HepG2 (cell line): ENCODE results near the gene TBC1D24. TPM values are rescaled to one million over a fixed set of nuclear protein-coding genes. Genes with fewer than 3 reads are reported as not detected.

Experiments
- AHR ChIP-seq: IDR thresholded peaks from 2 replicates; pipeline ENCODE4 v1.6.1; 2018; ENCODE audit warnings: missing genetic modification reagents, missing compliant biosample characterization
- DBP ChIP-seq: sonication (generic); formaldehyde crosslinking; IDR thresholded peaks from 2 replicates; pipeline ENCODE4 v1.4.0; 2020; ENCODE audit warnings: missing genetic modification reagents; ENCODE audit errors: not compliant biosample characterization
- ELF4 ChIP-seq: sonication (generic); formaldehyde crosslinking; IDR thresholded peaks from 2 replicates; pipeline ENCODE4 v1.5.0; 2020; ENCODE audit warnings: missing genetic modification reagents, mild to moderate bottlenecking, moderate library complexity, borderline replicate concordance
- FOSL1 ChIP-seq: sonication (generic); formaldehyde crosslinking; IDR thresholded peaks from 2 replicates; pipeline ENCODE4 v1.9.0; 2021; ENCODE audit warnings: missing genetic modification reagents, borderline replicate concordance
- JUNB ChIP-seq: sonication (generic); formaldehyde crosslinking; IDR thresholded peaks from 2 replicates; pipeline ENCODE4 v1.8.0; 2022; ENCODE audit warnings: missing genetic modification reagents, mild to moderate bottlenecking, borderline replicate concordance
- KLF9 ChIP-seq: IDR thresholded peaks from 2 replicates; pipeline ENCODE4 v1.6.1; 2016; ENCODE audit warnings: low read depth
- NFE2 ChIP-seq: sonication (generic); formaldehyde crosslinking; IDR thresholded peaks from 2 replicates; pipeline ENCODE4 v1.4.0; 2020; ENCODE audit warnings: missing genetic modification reagents
- POLR2A ChIP-seq, 2 experiments: IDR thresholded peaks; 2 replicates each; pipeline ENCODE4 v1.6.1; 2011; ENCODE audit warnings: low read depth in 2 of 2, low read length in 2 of 2, mild to moderate bottlenecking in 1 of 2, moderate library complexity in 1 of 2; ENCODE audit not compliant: insufficient read depth in 1 of 2
- SAP130 ChIP-seq: IDR thresholded peaks from 2 replicates; pipeline ENCODE4 v1.6.1; 2016; ENCODE audit warnings: low read depth
- SMC3 ChIP-seq: IDR thresholded peaks from 2 replicates; pipeline ENCODE4 v1.6.1; 2011; ENCODE audit warnings: low read length, improper control_type of control experiment
- ZBED4 ChIP-seq: sonication (generic); formaldehyde crosslinking; IDR thresholded peaks from 2 replicates; pipeline ENCODE4 v1.4.0; 2020; ENCODE audit warnings: missing genetic modification reagents, borderline replicate concordance
- ZNF350 ChIP-seq: sonication (generic); formaldehyde crosslinking; IDR thresholded peaks from 2 replicates; pipeline ENCODE4 v1.4.0; 2020; ENCODE audit warnings: mild to moderate bottlenecking, low read depth, missing genetic modification reagents, borderline replicate concordance
- ZNF574 ChIP-seq: sonication (generic); formaldehyde crosslinking; IDR thresholded peaks from 2 replicates; pipeline ENCODE4 v1.4.0; 2020; ENCODE audit warnings: missing genetic modification reagents
- ZNF672 ChIP-seq: sonication (generic); formaldehyde crosslinking; IDR thresholded peaks from 2 replicates; pipeline ENCODE4 v1.8.1; 2022; ENCODE audit warnings: missing genetic modification reagents
- ZNF703 ChIP-seq: sonication (generic); formaldehyde crosslinking; IDR thresholded peaks from 2 replicates; pipeline ENCODE4 v1.5.1; 2020; ENCODE audit warnings: missing genetic modification reagents, mild to moderate bottlenecking, moderate library complexity, borderline replicate concordance
- ZNF782 ChIP-seq: sonication (generic); formaldehyde crosslinking; IDR thresholded peaks from 2 replicates; pipeline ENCODE4 v1.4.0; 2020; ENCODE audit warnings: missing genetic modification reagents, mild to moderate bottlenecking, borderline replicate concordance
- polyA plus RNA-seq, 8 experiments: library from polyadenylated mRNA; depleted of rRNA in 3 of 8; stranded (reverse) in 7 of 8; unstranded in 1 of 8; fragments of >200 nt; fragmentation: Illumina TruSeq in 4 of 8; extraction: Trizol in 4 of 8; gene quantifications; 2 replicates each; pipeline versions ENCODE4 v1.2.1 to v1.2.3, GENCODE V29; 2011 to 2016; ENCODE audit warnings: low read depth in 4 of 8, missing spikeins in 1 of 8, mixed read lengths in 1 of 8; ENCODE audit not compliant: insufficient read depth in 1 of 8
- total RNA-seq, 5 experiments: library from RNA; depleted of rRNA; stranded (reverse); fragments of >200 nt; fragmentation: Illumina TruSeq; extraction: Trizol; gene quantifications; 2 replicates each; pipeline ENCODE4 v1.2.3, GENCODE V29; 2016; ENCODE audit warnings: low read depth in 1 of 5

The TBC1D24 gene
- total and polyA plus RNA-seq, 2 of the 13 experiments (the other 11 are each of a cell fraction or from before 2014, with no cell fraction given): 7.7 to 13.7 TPM

DNA sequence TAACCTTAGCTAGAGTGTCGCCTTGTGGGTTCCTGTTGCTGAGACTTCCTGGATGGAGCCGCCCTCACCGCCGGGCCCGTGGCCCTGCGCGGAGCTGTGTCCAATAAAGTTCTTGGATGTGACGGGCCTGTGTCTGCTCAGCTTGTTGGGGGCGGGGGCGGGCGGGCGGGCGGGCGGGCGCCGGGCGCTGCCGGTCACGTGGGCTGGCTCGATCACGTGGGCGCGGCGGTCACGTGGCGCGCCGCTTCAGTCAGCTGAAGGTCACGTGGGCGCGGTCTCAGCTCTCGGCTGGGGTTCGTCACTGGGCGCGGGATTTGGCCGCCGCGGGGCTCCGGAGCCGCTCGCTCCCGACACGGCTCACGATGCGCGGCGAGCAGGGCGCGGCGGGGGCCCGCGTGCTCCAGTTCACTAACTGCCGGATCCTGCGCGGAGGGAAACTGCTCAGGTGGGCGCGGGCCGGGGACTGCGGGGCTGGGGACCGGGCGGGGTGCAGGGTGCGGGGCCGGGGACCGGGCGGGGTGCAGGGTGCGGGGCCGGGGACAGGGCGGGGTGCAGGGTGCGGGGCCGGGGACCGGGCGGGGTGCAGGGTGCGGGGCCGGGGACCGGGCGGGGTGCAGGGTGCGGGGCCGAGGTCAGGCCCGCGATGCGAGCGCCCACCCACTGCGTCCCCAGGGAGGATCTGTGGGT, 45.3 kb downstream of the TBC1D24 start, which contains the start of gene AMDHD2 (continued):
- peak; percentile 91 for TF ChIP-seq ZNF574 (CRISPR knock-in tag)
- no peak for TF ChIP-seq AHR (CRISPR knock-in tag)
- TF ChIP-seq ELF4: no peak
- no peak for TF ChIP-seq ZNF350 (CRISPR knock-in tag)
- peak; percentile 37 to 73; a peak in 2 of 4 replicates for TF ChIP-seq POLR2A (IDR thresholded peaks at IDR 0.05; ENCODE audit: insufficient read depth in 1 of 2, low read depth in 2 of 2, low read length in 2 of 2)
- TF ChIP-seq ZBED4 (CRISPR knock-in tag): no peak
- no peak for TF ChIP-seq ZNF703 (CRISPR knock-in tag)
- TF ChIP-seq FOSL1 (CRISPR knock-in tag): no peak
- peak; percentile 86 for TF ChIP-seq SAP130
- TF ChIP-seq ZNF672 (CRISPR knock-in tag): no peak
- no peak for TF ChIP-seq KLF9 (CRISPR knock-in tag)
- no peak for TF ChIP-seq SMC3
- no peak for TF ChIP-seq NFE2
- TF ChIP-seq DBP (CRISPR knock-in tag): no peak
- no peak for TF ChIP-seq JUNB
- TF ChIP-seq ZNF782 (CRISPR knock-in tag): no peak
